CD14-positive monocyte (primary cell): Measurements from ENCODE around the gene TBC1D22A. TPM values are rescaled to one million over a fixed set of nuclear protein-coding genes. Genes with fewer than 3 reads are reported as not detected.
A peak's percentile ranks its signal among the peaks of the same experiment; 100 is the strongest.

Source experiments
- DNase-seq, 3 donors: peaks; one replicate each; pipeline ENCODE4 v3.0.0-alpha.2; 2011 to 2022
- H2AFZ ChIP-seq: 2 replicates; pipeline ENCODE4 v1.6.0; 2012; ENCODE audit warnings: mild to moderate bottlenecking, low read depth, low read length, inconsistent platforms; ENCODE audit not compliant: insufficient read depth, poor library complexity, severe bottlenecking
- H3K27ac ChIP-seq, 2 donors: 1 replicate in 1 of 2; 2 replicates in 1 of 2; pipeline ENCODE4 v1.5.1; 2012 to 2013; ENCODE audit warnings: low read length in 2 of 2, control low read depth in 1 of 2, inconsistent platforms in 1 of 2, low read depth in 1 of 2, mild to moderate bottlenecking in 1 of 2
- H3K27me3 ChIP-seq, 2 donors: one replicate each; pipeline versions ENCODE4 v1.6.0 to v1.6.1; 2011 to 2013; ENCODE audit warnings: low read length in 2 of 2; ENCODE audit not compliant: control insufficient read depth in 2 of 2, insufficient read depth in 2 of 2
- H3K36me3 ChIP-seq, 2 donors: replicated peaks in 1 of 2; 1 replicate in 1 of 2; 2 replicates in 1 of 2; pipeline versions ENCODE4 v1.5.1 to v1.6.1; 2012 to 2013; ENCODE audit warnings: low read length in 2 of 2, control low read depth in 1 of 2, inconsistent platforms in 1 of 2, mild to moderate bottlenecking in 1 of 2; ENCODE audit not compliant: insufficient read depth in 2 of 2, control insufficient read depth in 1 of 2
- H3K4me1 ChIP-seq, 2 donors: 1 replicate in 1 of 2; 2 replicates in 1 of 2; pipeline versions ENCODE4 v1.5.1 to v1.6.1; 2012 to 2013; ENCODE audit warnings: low read length in 2 of 2, control low read depth in 1 of 2, inconsistent platforms in 1 of 2, mild to moderate bottlenecking in 1 of 2, moderate library complexity in 1 of 2; ENCODE audit not compliant: insufficient read depth in 2 of 2, control insufficient read depth in 1 of 2
- H3K4me2 ChIP-seq: replicated peaks from 2 replicates; pipeline ENCODE3; 2012; ENCODE audit warnings: low read length, moderate library complexity, mild to moderate bottlenecking; ENCODE audit not compliant: poor library complexity, severe bottlenecking; ENCODE audit errors: extremely low read depth
- H3K4me3 ChIP-seq, 3 experiments: fragments of 200-600 bp in 1 of 3; sonication (generic) in 1 of 3; replicated peaks in 1 of 3; 1 replicate in 2 of 3; 2 replicates in 1 of 3; pipeline ENCODE4 v1.5.1; 2011 to 2013; ENCODE audit warnings: low read length in 3 of 3, mild to moderate bottlenecking in 3 of 3, control low read depth in 2 of 3, low read depth in 2 of 3, inconsistent platforms in 1 of 3, moderate library complexity in 1 of 3
- H3K79me2 ChIP-seq: 2 replicates; pipeline ENCODE4 v1.6.0; 2012; ENCODE audit warnings: mild to moderate bottlenecking, control low read depth, inconsistent platforms, low read length, moderate library complexity; ENCODE audit not compliant: insufficient read depth
- H3K9ac ChIP-seq: 2 replicates; pipeline ENCODE4 v1.6.0; 2017; ENCODE audit warnings: low read length, mild to moderate bottlenecking; ENCODE audit not compliant: insufficient read depth, poor library complexity, severe bottlenecking
- H3K9me3 ChIP-seq, 2 donors: replicated peaks in 1 of 2; 1 replicate in 1 of 2; 2 replicates in 1 of 2; pipeline versions ENCODE4 v1.5.1 to v1.6.1; 2012 to 2013; ENCODE audit warnings: low read length in 2 of 2, control low read depth in 1 of 2; ENCODE audit not compliant: control insufficient read depth in 1 of 2, insufficient read depth in 1 of 2
- H4K20me1 ChIP-seq: 2 replicates; pipeline ENCODE4 v1.6.0; 2012; ENCODE audit warnings: mild to moderate bottlenecking, low read length, control low read depth, moderate library complexity; ENCODE audit not compliant: insufficient read depth
- H3K27ac Mint-ChIP-seq, 7 donors: one replicate each; pipeline ENCODE4 v1.8.0; 2020; ENCODE audit warnings: mild to moderate bottlenecking in 7 of 7, mixed read lengths in 7 of 7, moderate library complexity in 6 of 7, inconsistent platforms in 2 of 7
- H3K27me3 Mint-ChIP-seq, 3 donors: one replicate each; pipeline ENCODE4 v1.8.0; 2021 to 2022; ENCODE audit warnings: low read depth in 3 of 3, mild to moderate bottlenecking in 3 of 3, mixed read lengths in 3 of 3, moderate library complexity in 3 of 3, inconsistent platforms in 1 of 3
- H3K36me3 Mint-ChIP-seq, 2 donors: one replicate each; pipeline ENCODE4 v1.8.0; 2020; ENCODE audit warnings: mixed read lengths in 2 of 2, inconsistent platforms in 1 of 2, mild to moderate bottlenecking in 1 of 2
- H3K4me1 Mint-ChIP-seq: one replicate; pipeline ENCODE4 v1.8.0; 2020; ENCODE audit warnings: mild to moderate bottlenecking, mixed read lengths
- H3K4me3 Mint-ChIP-seq, 2 donors: one replicate each; pipeline ENCODE4 v1.8.0; 2020; ENCODE audit warnings: mild to moderate bottlenecking in 2 of 2, mixed read lengths in 2 of 2, moderate library complexity in 1 of 2
- H3K9me3 Mint-ChIP-seq, 7 donors: one replicate each; pipeline ENCODE4 v1.8.0; 2020 to 2022; ENCODE audit warnings: mixed read lengths in 7 of 7, mild to moderate bottlenecking in 6 of 7, moderate library complexity in 6 of 7, inconsistent platforms in 2 of 7
- CTCF ChIP-seq: fragments of 200-600 bp; IDR thresholded peaks from one replicate; pipeline ENCODE4 v1.8.0; 2022; ENCODE audit warnings: antibody characterized with exemption, mild to moderate bottlenecking
- WGBS: methylation state at CpG from one replicate; pipeline ENCODE4 v1.1.5; 2013; ENCODE audit warnings: missing lambda C conversion rate; ENCODE audit not compliant: insufficient coverage; 5-methylcytosine and 5-hydroxymethylcytosine counted together
- intact Hi-C, 2 donors: fragments of 100-400 bp; cut with micrococcal nuclease; formaldehyde crosslinking; loops; one replicate each; pipeline versions ENCODE4 v1.15.0 to v1.15.1; 2023
- polyA plus RNA-seq, 3 donors: library from polyadenylated mRNA; depleted of rRNA in 1 of 3; unstranded in 2 of 3; stranded (reverse) in 1 of 3; fragments of 300-500 nt in 2 of 3; fragments of >200 nt in 1 of 3; fragmentation: Illumina TruSeq in 2 of 3; gene quantifications; 1 replicate in 2 of 3; 2 replicates in 1 of 3; pipeline ENCODE4 v1.2.3, GENCODE V29; 2012 to 2021

The TBC1D22A gene
- polyA plus RNA-seq, 3 donors = 25.9 to 36.2 (median 29.5) TPM

DNA sequence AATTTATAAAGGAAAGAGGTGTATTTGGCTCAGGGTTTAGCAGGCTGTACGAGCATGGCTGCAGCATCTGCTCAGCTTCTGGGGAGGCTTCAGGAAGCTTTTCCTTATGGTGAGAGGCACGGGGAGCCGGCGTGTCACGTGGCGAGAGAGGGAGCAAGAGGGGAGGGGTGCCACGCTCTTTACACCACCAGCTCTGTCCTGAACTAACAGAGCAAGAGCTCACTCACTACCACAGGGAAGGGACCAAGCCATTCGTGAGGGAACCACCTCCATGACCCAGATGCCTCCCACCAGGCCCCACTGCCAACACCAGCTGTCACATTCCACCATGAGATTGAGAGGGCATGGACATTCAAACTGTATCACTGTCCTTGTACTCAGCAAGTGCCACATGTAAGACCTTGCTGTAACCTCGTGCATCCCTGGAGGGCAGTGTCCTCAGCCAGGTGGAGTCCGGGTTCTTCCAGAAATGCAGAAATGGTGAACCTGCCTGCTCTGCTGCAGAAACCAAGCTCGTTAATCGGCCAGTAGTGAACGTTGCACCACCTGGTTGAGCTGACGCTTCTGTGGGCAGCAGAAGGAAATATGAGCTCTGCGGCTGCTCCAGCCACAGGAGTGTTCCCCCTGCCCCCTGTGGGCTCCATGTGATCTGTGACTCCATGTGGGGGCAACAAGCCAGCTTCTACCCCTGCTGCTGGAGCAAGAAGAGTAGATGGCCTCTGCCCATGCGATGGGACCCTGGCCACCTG lies 368.6 kb downstream of the TBC1D22A start:
- H3K4me3 Mint-ChIP-seq = no peak overlapping the region
- Histone ChIP-seq H3K4me3 (no peak overlapping the region), H3K4me2 (no peak overlapping the region), H3K4me1 (no peaks in the 10 kb centered on the region), H3K79me2 (no peaks in the 10 kb centered on the region), H3K36me3 (peaks cover 0 to 16% of the 10 kb centered on the region in 2 donors), H3K9ac (no peak overlapping the region), H3K9me3 (no peaks in the 10 kb centered on the region), H3K27me3 (no peaks in the 10 kb centered on the region), H3K27ac (no peak overlapping the region), H2AFZ (no peak overlapping the region), H4K20me1 (peaks cover 9% of the 10 kb centered on the region)
- DNase-seq = no peak
- peaks cover 20 to 21% of the 10 kb centered on the region in 2 donors for H3K36me3 Mint-ChIP-seq
- 70% methylated on average over 9 of the region's 16 CpGs for WGBS
- peak overlapping the region in 2 of 7 donors; percentile 60 to 76 for H3K27ac Mint-ChIP-seq
- peaks cover 0 to 2% (median 2%) of the 10 kb centered on the region in 3 donors for H3K27me3 Mint-ChIP-seq
- H3K4me1 Mint-ChIP-seq = peaks cover 6% of the 10 kb centered on the region
- TF ChIP-seq CTCF = no peak
- intact Hi-C loops = no loop called here
- no peaks in the 10 kb centered on the region for H3K9me3 Mint-ChIP-seq

DNA sequence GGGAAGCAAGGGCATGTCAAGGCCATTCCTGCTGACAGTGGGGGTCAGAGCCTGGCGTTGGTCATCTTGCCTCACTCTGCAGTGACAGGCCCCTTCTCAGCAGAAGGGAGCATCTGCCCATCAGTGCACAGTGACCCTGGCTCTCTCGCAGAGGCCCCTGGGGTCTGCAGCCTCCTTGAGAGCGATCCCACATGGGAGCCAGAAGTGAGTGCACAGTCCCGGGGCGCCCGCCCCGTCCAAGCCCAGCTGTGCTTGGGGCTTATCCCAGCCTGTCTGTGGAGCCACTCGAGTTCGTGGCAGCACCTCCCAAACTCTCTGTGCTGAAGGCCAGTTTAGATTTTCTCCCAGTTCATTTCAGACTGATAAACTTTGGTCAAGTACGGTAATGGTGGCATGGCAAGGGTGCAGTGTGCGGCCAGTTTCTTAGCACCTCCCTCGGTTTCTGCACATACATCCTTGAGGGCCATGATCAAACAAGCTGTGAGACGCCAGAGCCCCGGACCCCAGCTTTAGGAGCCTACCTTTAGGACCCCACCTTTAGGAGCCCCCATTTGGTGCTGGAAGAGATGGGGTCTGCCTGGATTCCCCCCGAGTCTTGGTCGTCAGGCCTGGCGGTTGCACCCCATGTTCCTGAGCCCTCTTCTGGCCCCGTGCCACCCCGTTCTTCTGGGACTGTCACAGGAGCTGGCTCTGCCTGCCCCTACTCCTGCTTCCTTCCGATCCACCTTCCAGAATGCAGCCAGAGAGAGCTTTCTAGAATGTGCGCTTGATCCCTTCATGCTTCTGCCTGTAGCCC lies 369.4 kb downstream of the TBC1D22A start:
- H3K27me3 Mint-ChIP-seq = peaks cover 0 to 2% (median 2%) of the 10 kb centered on the region in 3 donors
- no peaks in the 10 kb centered on the region for H3K79me2 ChIP-seq
- H3K9ac ChIP-seq = no peak overlapping the region
- H3K9me3 Mint-ChIP-seq = no peaks in the 10 kb centered on the region
- no peaks in the 10 kb centered on the region for H3K9me3 ChIP-seq
- DNase-seq = no peak
- H3K4me1 Mint-ChIP-seq = peaks cover 6% of the 10 kb centered on the region
- H3K4me1 ChIP-seq = no peaks in the 10 kb centered on the region
- H3K4me3 Mint-ChIP-seq = no peak overlapping the region
- no peak overlapping the region for H3K4me3 ChIP-seq
- H3K36me3 Mint-ChIP-seq = peaks cover 23 to 24% of the 10 kb centered on the region in 2 donors
- WGBS = 98% methylated on average over 20 of the region's 21 CpGs
- H3K27ac ChIP-seq = no peak overlapping the region
- peaks cover 0 to 16% of the 10 kb centered on the region in 2 donors for H3K36me3 ChIP-seq
- intact Hi-C loops = no loop called here
- peaks cover 13% of the 10 kb centered on the region for H4K20me1 ChIP-seq
- H3K4me2 ChIP-seq = no peak overlapping the region
- H3K27me3 ChIP-seq = no peaks in the 10 kb centered on the region
- no peak for TF ChIP-seq CTCF
- peak overlapping the region in 1 of 7 donors; percentile 15 for H3K27ac Mint-ChIP-seq
- H2AFZ ChIP-seq = no peak overlapping the region
